GM19395 (cell line): ENCODE measurements around the gene TUBG2.

Experiments used
- ATAC-seq: cut with Tn5 transposase; IDR thresholded peaks from one replicate; pipeline ENCODE4 v1.9.1; 2021; ENCODE audit warnings: mild to moderate bottlenecking, moderate library complexity; ENCODE audit not compliant: unreplicated experiment

Gene TUBG2

GRCh38 chr17:42695500-42695899, 36.4 kb downstream of the TUBG2 start:
- ATAC-seq = no peak

GRCh38 chr17:42697108-42697811, 38.2 kb downstream of the TUBG2 start:
- no peak for ATAC-seq

GRCh38 chr17:42698736-42699414, 39.8 kb downstream of the TUBG2 start:
- no peak for ATAC-seq

GRCh38 chr17:42699415-42699740, 40.3 kb downstream of the TUBG2 start:
- ATAC-seq = no peak

- no peak for ATAC-seq
Observed at GRCh38 chr17:42700586-42701289, 41.7 kb downstream of the TUBG2 start.

- ATAC-seq = no peak
Observed at GRCh38 chr17:42702446-42702845, 43.4 kb downstream of the TUBG2 start.

GRCh38 chr17:42704490-42704836, 45.4 kb downstream of the TUBG2 start:
- peak; percentile 37 for ATAC-seq

GRCh38 chr17:42704837-42705494, 45.9 kb downstream of the TUBG2 start:
- ATAC-seq = peak; percentile 77

- ATAC-seq = no peak
Observed at GRCh38 chr17:42706732-42707131, 47.6 kb downstream of the TUBG2 start.

- ATAC-seq = no peak
Observed at GRCh38 chr17:42708588-42708987, 49.5 kb downstream of the TUBG2 start.

- no peak for ATAC-seq
Observed at GRCh38 chr17:42709561-42709960, 50.5 kb downstream of the TUBG2 start.
